K562 (cell line): ENCODE data around the gene CLDND2.

Source experiments
- BCOR ChIP-seq: fragments of 450-650 bp; IDR thresholded peaks from 2 replicates; pipeline ENCODE4 v1.6.1; 2016
- BDP1 ChIP-seq: IDR thresholded peaks from 3 replicates; pipeline ENCODE4 v1.6.1; 2011; ENCODE audit not compliant: insufficient read length, insufficient read depth
- CBX5 ChIP-seq: IDR thresholded peaks from 2 replicates; pipeline ENCODE4 v1.6.1; 2014; ENCODE audit warnings: low read depth, borderline replicate concordance
- EP300 ChIP-seq: IDR thresholded peaks from 2 replicates; pipeline ENCODE4 v1.6.1; 2012; ENCODE audit warnings: low read length, improper control_type of control experiment
- EZH2 ChIP-seq: IDR thresholded peaks from 2 replicates; pipeline ENCODE4 v1.6.1; 2012; ENCODE audit warnings: low read depth, mild to moderate bottlenecking, inconsistent platforms, low read length, borderline replicate concordance
- FOS ChIP-seq: IDR thresholded peaks from 3 replicates; pipeline ENCODE4 v1.6.1; 2011; ENCODE audit not compliant: insufficient read length; ENCODE audit errors: extremely low read depth
- FOXP1 ChIP-seq: sonication (generic); formaldehyde crosslinking; IDR thresholded peaks from 2 replicates; pipeline ENCODE4 v1.8.0; 2022; ENCODE audit warnings: mild to moderate bottlenecking, missing genetic modification reagents
- IRF2 ChIP-seq: sonication (generic); formaldehyde crosslinking; IDR thresholded peaks from 2 replicates; pipeline ENCODE4 v1.8.1; 2022; ENCODE audit warnings: mild to moderate bottlenecking, missing genetic modification reagents
- NFYB ChIP-seq: IDR thresholded peaks from 2 replicates; pipeline ENCODE4 v1.6.1; 2011; ENCODE audit warnings: mild to moderate bottlenecking, moderate library complexity; ENCODE audit not compliant: insufficient read length; ENCODE audit errors: extremely low read depth
- SAP30 ChIP-seq: fragments of 200-600 bp; sonication (generic); IDR thresholded peaks from 2 replicates; pipeline ENCODE4 v1.6.1; 2012; ENCODE audit warnings: borderline replicate concordance, low read depth, mild to moderate bottlenecking, moderate library complexity, low read length, control low read depth, inconsistent platforms; ENCODE audit not compliant: insufficient read depth, poor library complexity, severe bottlenecking
- USF1 ChIP-seq: sonication (generic); formaldehyde crosslinking; IDR thresholded peaks from 2 replicates; pipeline ENCODE4 v1.9.0; 2022; ENCODE audit warnings: mild to moderate bottlenecking, missing genetic modification reagents
- ZNF232 ChIP-seq: sonication (generic); formaldehyde crosslinking; IDR thresholded peaks from 2 replicates; pipeline ENCODE4 v1.8.0; 2022; ENCODE audit warnings: mild to moderate bottlenecking, missing genetic modification reagents
- TF ChIP-seq, protein P1 (sequence below), 2 experiments: fragments of 450-650 bp in 1 of 2; sonication (generic) in 1 of 2; formaldehyde crosslinking; conservative IDR thresholded peaks; 2 replicates each; pipeline versions ENCODE4 v1.4.0 to v1.8.1; 2020 to 2022; ENCODE audit warnings: mild to moderate bottlenecking in 1 of 2, missing genetic modification reagents in 1 of 2
- TF ChIP-seq, protein P2 (sequence below), 3 experiments: IDR thresholded peaks in 2 of 3; conservative IDR thresholded peaks in 1 of 3; 2 replicates each; pipeline ENCODE4 v1.5.1; 2011 to 2012; ENCODE audit warnings: low read length in 3 of 3, mild to moderate bottlenecking in 3 of 3, control low read depth in 2 of 3, improper control_type of control experiment in 1 of 3, inconsistent platforms in 1 of 3, low read depth in 1 of 3, mixed read lengths in 1 of 3, moderate library complexity in 1 of 3; ENCODE audit not compliant: insufficient read depth in 2 of 3

DNA sequence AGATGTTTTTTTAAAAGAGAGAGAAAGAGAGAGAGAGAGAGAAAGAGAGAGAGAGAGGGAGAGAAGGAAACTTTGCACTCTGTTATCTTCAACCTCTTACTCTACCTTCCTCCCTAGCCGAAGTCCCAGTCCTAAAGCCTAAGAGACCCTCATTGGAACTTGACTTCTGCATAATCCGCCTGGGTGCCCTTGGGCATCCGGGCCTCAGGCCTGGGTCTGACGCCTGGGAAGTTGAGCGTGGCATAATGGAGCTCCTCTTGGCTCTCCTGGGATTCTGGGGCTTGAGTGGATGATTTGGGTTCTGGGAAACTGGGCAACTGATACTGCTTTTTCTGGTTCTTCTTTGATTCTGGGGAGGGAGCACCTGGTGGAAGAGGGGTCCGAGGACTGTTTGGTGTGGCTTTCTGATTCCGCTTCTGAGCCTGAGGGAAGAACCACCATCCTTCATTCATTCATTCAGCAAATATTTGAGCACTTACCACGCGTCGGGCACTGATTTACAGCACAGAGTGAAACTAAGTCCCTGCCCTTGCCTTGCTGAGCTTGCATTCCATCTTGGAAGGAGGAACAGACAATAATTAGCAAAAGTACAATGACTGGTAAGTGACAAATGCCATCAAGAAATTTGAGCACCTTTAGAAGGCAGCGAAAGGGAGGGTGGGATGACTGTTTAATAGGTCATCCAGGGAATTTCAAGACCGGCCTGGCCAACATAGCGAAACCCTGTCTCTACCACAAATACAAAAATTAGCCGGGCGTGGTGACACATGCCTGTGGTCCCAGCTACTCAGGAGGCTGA, 42.3 kb upstream of the CLDND2 start:
- TF ChIP-seq EP300 (no peak), BCOR (no peak), FOXP1 (CRISPR knock-in tag) (no peak), NFYB (no peak), SAP30 (no peak), IRF2 (CRISPR knock-in tag) (no peak), FOS (no peak), ZNF232 (CRISPR knock-in tag) (no peak), USF1 (no peak), CBX5 (no peak), EZH2 (no peak), BDP1 (no peak)
- TF ChIP-seq, protein P1, sequence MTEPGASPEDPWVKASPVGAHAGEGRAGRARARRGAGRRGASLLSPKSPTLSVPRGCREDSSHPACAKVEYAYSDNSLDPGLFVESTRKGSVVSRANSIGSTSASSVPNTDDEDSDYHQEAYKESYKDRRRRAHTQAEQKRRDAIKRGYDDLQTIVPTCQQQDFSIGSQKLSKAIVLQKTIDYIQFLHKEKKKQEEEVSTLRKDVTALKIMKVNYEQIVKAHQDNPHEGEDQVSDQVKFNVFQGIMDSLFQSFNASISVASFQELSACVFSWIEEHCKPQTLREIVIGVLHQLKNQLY (CRISPR knock-in tag; conservative IDR thresholded peaks at IDR 0.05), result no peak
- TF ChIP-seq, protein P2, sequence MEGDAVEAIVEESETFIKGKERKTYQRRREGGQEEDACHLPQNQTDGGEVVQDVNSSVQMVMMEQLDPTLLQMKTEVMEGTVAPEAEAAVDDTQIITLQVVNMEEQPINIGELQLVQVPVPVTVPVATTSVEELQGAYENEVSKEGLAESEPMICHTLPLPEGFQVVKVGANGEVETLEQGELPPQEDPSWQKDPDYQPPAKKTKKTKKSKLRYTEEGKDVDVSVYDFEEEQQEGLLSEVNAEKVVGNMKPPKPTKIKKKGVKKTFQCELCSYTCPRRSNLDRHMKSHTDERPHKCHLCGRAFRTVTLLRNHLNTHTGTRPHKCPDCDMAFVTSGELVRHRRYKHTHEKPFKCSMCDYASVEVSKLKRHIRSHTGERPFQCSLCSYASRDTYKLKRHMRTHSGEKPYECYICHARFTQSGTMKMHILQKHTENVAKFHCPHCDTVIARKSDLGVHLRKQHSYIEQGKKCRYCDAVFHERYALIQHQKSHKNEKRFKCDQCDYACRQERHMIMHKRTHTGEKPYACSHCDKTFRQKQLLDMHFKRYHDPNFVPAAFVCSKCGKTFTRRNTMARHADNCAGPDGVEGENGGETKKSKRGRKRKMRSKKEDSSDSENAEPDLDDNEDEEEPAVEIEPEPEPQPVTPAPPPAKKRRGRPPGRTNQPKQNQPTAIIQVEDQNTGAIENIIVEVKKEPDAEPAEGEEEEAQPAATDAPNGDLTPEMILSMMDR (IDR thresholded peaks at IDR 0.05 in 2 of 3, conservative IDR thresholded peaks at IDR 0.05 in 1 of 3; ENCODE audit: insufficient read depth in 2 of 3, low read depth in 1 of 3, low read length in 3 of 3), result no peak
